Activated CD4-positive, alpha-beta T cell treated with anti-CD3 and anti-CD28 coated beads, Interleukin-10, Interleukin-2, amounts not matched to agents 100 ng/mL and 50 ng/mL, durations not matched to agents 16 hours and 8 hours (primary cell): ENCODE measurements around the gene PAX5.

Source experiments
- DNase-seq: peaks from one replicate; pipeline ENCODE4 v3.0.0-alpha.2; 2020

The PAX5 gene

GRCh38 chr9:37036776-37037502, 2.9 kb upstream of the PAX5 start:
- DNase-seq, result peak; percentile 40

DNA sequence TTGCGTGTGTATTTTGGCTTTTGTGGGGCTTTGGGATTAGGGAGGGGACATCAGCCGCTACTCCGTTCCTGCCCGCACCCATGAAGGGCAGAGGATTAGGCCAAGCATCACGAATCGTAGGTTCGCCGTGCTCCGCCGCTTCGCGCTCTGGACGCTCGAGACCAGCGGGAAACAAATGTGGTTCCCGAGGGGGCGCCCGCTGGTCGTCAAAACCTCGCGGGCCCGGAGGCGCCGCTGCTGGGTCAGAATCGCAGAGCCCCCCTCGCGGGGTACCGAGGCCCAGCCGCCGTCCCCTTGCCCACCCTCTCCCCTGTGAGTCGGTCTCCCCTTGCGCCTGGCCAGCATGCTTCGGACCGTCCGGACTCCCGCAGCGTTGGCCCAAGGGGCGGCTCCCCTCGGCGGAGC, 2.3 kb upstream of the PAX5 start:
- DNase-seq, result no peak

DNA sequence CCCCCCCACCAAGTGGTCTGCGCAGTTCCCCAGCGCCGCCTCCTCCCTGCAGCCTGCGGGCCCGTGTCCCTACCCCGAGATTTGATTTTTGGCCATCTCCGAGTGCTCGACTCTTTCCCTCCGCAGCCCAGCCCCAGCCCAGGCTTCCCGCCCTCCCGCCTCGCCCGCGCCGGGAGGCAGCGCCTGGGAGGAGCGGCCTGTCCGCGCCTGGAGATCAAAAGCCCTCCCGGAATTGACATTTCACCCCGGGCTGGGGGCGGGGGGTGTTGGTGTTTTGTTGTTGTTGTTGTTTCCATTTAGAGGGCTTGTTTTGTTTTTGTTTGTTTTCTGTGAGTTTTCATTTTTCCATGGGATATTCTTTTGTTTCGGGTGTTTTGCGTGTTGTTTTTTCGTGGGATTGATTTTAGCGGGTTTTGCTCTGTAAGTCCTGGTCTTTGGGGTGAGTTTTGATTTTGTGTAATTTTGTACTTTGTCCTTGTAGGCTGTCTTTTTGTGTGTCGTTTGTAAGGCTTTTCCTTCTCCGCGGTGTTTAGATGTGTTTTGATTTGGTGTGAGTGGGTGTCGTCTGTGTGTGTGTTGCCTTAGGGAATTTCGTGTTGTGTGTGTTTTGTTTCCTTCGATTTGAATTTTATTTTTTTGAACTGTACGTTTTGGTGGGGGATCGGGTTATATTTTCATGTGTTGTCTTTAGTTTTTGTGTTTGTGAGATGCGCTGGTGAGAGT, 1.7 kb upstream of the PAX5 start:
- DNase-seq, result no peak

GRCh38 chr9:37034938-37035647, 1.0 kb upstream of the PAX5 start:
- DNase-seq, result no peak

DNA sequence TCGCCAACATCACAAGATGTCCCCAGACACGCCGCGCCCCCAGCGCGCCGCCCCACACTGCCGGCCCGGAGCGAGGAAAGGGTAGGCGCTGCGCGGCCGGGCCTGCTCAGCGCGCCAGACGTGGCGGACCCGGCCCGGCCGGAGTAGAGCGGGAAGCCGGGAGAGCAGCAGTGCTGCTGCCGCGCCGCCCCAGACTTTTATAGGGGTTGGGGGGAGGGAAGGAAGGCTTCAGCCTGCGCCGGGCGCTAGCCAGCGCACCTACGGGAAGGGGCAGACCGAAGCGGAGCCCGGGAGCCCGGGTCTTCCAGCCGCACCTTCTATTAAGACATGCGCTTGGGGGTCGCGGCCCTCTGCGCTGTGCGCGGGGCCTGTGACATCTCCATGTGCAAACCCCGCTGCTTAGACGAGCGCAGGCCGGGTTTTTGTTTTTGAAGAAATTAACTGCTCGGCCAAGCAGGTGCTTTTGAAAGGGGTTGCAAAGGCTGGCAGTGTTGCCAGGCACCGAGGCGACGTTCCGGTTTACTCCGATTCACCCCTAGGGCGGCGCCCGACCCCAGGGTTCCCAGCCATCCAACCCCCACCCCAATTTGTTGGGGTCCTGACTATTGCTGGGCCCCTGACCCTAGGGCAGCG, 353 bp upstream of the PAX5 start:
- peak; percentile 58 for DNase-seq

- no peak for DNase-seq
These were observed 927 bp downstream of the PAX5 start for GRCh38 chr9:37033141-37033540.

GRCh38 chr9:37032713-37033112, 1.4 kb downstream of the PAX5 start:
- no peak for DNase-seq

DNA sequence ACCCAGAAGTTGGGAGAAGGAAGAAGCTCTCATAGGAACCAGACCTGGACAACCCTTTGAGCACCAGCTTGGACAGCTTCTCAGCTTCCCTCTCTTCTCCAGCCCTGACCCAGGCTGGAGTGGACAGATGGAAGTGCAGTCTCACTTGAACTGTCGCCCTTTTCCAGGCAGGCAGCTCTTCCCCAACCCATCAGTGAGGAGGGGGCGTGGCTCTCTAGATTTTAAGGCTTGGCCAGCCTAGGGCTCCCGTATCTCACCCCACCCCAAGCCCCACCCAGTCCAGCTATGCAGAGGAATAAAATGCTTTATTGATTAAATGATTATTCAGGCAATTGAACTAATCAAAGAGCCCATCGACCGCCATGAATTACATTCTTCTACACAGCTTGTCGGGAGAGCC, 2.2 kb downstream of the PAX5 start:
- DNase-seq, result no peak

DNA sequence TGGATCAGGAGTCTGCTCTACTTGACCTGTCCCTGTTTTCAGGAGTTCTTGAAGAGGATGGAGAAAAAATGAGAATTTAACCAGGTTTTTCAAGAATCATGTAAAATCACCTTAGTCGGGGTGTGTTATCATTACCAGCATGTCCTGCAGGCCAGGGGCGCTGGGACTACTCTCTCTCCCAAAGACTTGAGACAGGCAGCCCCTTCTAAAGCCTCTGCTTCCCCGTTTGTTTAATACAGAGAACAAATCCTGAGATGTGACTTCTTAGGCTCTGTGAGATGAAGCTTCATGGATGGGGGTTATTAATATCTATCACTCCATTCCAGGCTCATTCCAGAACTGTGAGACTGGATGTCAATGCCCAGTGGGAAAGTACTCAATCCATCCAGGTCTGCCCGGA, 3.0 kb downstream of the PAX5 start:
- no peak for DNase-seq

DNA sequence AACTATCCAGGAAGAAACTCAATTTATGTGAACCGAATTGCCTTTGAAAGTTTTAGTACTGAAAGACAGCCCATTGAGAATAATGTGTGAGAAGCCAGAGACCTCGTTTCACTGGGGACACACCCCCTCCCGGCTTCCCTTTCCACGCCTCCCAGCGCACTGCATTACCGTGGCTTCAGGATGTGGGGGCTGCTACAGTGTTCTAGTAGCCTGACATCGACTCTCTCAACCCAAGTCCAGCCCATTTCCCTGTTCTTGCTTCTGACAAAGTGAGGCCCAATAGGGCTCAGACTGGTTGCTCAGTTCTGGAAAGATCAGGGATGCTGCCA, 3.5 kb downstream of the PAX5 start:
- DNase-seq, result no peak

DNA sequence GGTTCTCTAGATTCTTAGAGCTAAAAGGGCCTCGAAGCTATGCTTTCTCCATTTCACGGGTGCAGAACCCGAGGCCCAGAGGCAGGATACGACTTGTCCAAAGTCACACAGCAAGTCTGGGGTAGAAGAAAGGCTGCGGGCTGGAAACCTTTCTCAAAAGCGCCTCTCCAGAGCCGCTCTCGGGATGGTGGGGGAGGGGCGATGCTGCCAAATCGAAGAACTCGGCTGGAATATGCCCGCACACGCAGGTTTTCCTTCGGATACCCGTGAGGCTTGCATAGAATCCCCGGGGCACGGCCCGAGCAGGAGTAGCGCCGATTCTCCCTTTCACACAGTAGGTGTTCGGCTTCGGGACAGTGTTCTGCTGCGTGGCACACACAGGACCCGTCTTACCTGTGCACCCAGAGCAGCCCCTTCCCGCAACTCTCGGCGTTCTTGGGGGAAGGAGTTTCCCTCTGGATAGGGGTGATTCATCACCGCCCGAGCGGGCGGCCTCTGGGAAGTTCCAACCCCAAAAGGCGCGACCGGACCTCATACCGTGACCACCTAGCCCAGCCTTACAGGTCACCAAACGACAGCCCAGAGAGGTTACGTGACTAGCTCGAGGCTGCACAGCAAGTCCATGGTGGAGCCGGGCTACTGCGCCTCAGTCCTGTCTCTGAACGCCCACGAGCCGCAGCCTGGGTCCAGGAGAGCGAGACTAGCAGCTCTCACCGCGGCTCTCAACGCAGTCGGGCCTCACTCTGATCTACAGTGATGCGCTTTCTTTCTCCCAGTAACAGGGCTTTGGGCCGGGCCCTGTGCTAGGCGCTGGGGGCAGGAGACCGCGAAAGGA, 4.1 kb downstream of the PAX5 start:
- no peak for DNase-seq

DNA sequence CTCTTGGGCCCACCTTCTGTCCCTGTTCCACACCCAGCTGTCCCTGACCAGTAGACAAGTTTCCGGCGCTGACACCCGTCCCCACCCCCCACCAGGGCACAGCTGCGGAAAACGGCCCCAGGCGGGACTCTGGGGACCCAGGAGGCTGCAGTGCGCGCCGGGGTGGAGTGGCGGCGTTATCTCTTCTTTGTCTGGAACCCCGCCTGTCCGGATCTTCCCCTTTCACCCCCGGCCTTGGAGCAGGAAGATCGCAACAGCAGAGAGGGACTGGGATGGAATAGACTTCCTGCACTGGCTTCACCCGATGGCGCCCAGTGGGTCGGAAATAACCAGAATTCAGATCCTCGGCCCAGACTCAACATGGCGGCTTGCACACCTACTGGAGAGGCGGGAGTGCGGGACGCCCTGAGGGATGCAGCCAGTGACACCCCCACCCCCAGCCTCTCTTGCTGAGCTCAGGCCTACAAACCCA, 4.7 kb downstream of the PAX5 start:
- DNase-seq, result no peak

- DNase-seq, result no peak
These were observed 5.5 kb downstream of the PAX5 start for GRCh38 chr9:37028420-37029031.

- DNase-seq, result peak; percentile 95
These were observed 6.3 kb downstream of the PAX5 start for GRCh38 chr9:37027582-37028419.

DNA sequence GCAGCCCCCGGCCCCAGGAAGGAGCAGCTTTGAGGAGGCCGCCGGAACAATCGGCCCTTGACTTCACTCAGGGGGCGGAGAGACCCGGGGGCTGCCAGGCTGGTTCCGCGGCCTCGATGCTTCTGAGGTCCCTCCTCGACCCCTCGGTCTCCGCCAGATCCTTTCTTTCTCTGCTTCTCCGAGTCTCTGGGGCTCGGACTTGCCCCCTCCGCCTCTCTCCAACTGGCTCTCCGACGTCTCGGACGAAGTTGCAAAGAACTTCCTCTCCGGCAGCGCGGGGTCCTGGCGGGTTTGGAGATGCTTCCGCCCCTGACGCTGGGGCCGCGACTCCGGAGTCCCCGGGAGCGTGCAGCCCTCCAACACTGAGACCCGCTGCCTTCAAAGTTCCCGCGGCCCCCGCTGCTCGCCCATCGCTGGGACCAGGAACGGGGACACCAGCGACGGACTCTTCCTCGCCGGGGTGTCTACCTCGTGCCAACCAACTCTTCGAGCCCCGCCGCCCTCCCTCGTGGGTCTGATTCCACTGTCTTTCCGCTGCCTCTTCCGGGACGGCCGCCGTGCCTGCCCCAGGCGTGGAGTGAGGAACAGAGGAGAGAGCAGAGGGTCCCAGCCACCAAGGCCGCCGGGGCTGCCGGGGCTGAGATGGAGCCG, 7.0 kb downstream of the PAX5 start:
- DNase-seq, result no peak

DNA sequence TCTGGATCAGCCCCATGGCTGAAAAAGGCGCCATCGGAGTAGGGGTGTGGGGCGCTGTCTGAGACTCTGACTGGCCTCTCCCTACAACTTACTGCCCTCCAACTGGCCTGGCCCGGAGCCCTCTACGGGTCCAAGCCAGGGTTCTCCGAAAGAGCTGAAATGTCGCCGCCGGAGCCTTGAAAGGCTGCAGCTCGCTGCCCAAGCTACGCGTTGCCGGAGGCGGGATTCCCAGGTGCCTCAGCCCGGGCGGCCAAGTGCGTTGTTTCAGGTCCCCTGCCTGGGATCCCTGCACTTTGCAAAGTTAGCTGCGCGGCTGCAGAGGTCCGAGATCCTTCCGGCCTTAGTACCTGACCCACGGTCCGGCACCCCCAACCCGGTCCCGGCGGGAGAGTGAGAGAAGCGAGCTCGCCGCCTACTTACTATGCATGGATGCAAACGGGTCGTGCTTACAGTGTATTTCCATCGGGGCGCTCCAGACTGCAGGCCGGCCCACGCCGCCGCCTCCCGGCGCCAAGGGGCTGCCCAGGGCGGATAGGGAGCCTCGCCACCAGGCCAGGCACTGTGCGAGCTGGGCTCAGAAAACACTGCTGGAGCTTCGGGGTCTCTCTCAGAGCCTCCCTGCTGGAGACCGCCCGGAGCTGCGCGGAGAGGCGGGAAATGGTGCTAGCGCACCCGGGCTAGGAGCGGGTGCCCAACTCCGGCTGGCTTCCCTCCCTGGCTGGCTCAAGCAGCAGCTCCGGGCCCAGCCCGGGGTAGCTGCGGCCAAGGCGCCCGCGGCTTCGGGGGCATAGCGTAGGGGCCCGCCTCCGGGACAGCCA, 7.7 kb downstream of the PAX5 start:
- no peak for DNase-seq

DNA sequence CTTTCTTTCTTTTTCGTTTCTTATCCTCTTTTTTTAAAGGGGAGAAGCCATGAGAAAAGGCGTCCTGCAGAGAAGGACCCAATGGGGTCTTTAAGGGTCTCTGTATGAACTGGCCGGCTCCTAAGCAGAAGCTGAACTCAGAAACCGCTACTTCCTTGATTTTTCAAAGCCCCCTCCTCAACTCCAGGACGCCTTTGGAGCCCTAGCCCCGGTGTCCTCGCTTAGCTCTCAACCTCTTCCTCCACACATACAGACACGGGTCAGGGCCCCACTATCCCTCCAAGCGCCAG, 8.3 kb downstream of the PAX5 start:
- DNase-seq, result no peak

GRCh38 chr9:37025071-37025822, 8.8 kb downstream of the PAX5 start:
- no peak for DNase-seq

GRCh38 chr9:37017546-37017945, 16.5 kb downstream of the PAX5 start:
- no peak for DNase-seq
